GM10847 (cell line): Measurements from ENCODE around the gene OSBPL8.

Experiments used
- POLR2A ChIP-seq: IDR thresholded peaks from 2 replicates; pipeline ENCODE4 v1.6.1; 2011; ENCODE audit not compliant: insufficient read length; ENCODE audit errors: extremely low read depth

OSBPL8 gene

DNA sequence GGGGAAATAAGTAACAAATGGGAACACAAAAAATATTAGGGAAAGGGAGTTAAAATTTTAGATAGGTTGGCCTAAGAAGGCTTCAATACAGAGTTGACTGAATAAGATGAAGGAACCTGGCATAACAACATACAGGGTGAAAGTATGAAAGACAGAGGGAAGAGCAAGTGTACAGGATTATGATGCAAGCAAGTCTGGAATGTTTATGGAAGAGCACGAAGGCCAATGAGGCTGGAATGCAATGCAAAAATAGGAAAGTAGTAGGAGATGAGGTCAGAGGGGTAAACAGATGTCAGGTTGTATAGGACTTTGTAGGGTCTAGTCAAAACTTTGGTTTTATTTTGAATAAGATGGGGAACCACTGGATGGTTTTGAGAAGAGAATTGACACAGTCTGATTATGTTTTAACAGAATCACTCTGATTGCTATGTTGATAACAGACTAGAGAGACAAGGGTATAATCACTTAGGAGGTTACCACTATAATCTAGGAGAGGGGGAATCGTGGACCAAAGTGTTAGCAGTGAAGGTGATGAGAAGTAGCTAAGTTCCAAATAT lies 96.8 kb downstream of the OSBPL8 start:
- TF ChIP-seq POLR2A: no peak

DNA sequence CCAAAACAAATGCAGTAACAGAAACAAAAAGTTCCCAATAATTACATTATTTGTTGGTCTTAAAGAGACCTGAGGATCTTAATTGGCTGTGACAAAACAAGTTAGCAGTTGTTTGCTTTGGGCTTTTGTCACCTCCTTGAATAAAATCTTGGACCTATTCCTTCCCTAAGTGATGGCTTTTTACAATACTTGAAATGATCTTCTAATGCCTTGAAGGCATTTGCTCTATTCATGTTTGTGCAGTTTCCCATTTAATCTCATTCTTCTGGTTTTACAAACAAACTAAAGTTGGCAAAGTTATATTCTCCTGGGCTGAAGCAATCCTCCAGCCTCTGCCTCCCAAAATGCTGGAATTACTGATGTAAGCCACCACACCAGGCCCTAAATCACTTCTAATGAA lies 98.8 kb downstream of the OSBPL8 start:
- TF ChIP-seq POLR2A: no peak

DNA sequence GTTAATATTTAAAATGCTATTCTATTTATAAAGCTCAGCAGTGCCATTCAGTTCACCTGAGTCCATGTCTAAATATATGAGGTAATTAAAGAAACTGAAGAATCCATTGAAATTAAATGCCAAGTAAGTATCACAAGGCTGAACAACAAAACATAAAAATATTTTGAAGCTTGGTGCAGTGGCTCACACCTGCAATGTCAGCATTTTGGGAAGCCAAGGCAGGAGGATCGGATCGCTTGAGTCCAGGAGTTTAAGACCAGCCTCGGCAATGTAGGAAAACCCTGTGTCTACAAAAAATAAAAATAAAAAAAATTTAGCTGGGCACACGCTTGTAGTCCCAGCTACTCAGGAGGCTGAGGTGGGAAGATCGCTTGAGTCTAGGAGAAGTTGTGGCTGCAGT lies 101.8 kb downstream of the OSBPL8 start:
- no peak for TF ChIP-seq POLR2A

GRCh38 chr12:76457010-76457409 lies 102.6 kb downstream of the OSBPL8 start:
- TF ChIP-seq POLR2A: no peak

- no peak for TF ChIP-seq POLR2A
Observed at GRCh38 chr12:76455582-76456345, 103.8 kb downstream of the OSBPL8 start.

DNA sequence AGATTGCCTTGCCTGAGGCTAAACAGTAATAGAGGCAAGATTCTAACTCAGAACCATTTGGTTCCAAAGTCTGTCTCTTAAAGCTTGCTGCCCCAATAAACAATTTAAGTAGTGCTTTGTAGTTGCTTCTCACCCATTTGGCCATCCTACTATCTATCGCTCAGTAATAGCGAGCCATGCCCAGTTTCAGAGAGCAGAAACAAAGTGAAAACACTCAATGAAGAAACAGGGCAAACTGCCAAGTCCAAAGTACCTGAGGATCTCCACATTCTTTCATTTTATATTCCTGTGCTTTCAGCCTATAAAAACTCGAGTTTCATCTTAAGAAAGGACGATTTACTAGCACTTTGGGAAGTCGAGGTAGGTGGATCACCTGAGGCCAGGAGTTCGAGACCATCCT lies 108.0 kb downstream of the OSBPL8 start:
- no peak for TF ChIP-seq POLR2A

- TF ChIP-seq POLR2A: no peak
Observed at GRCh38 chr12:76450690-76451089, 108.9 kb downstream of the OSBPL8 start.

- TF ChIP-seq POLR2A: no peak
Observed at GRCh38 chr12:76449993-76450392, 109.6 kb downstream of the OSBPL8 start.

GRCh38 chr12:76449583-76449982 lies 110.0 kb downstream of the OSBPL8 start:
- TF ChIP-seq POLR2A: no peak

- no peak for TF ChIP-seq POLR2A
Observed at GRCh38 chr12:76449016-76449415, 110.6 kb downstream of the OSBPL8 start.

DNA sequence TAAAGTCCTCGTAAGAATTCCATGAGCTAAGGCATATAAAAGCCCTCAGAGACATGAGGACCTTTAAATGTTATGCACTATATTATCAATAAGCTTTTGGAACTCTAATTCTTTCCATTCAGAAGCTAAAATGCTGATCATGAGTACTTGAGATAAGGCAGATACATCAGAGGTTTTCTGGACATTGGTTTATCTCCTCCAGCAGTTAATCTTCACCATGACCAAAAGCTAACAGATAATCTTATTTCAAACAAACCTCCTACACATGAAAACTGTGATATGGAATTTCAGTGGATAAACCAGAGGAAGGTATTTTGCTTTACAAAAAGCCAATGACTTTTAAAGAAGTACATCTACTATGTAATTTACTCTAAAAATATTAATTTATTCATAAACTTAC lies 113.5 kb downstream of the OSBPL8 start:
- no peak for TF ChIP-seq POLR2A

DNA sequence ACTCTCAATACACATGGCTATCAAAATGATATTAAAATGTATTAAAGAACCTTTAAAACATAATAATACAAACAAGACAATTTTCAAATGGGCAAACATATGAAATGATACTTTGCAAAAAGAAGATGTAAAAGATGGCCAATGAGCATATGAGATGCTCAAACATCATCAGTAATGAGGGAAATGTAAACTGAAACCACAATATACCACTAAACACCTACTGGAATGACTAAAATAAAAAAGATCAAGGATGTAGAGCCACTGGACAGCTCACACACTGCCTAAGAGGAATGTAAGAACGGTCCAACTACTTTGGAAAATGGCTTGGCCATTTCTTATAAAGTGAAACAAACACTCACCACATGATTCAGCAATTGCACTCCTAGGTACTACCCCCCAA lies 114.1 kb downstream of the OSBPL8 start:
- TF ChIP-seq POLR2A: no peak

GRCh38 chr12:76444408-76444984 lies 115.1 kb downstream of the OSBPL8 start:
- no peak for TF ChIP-seq POLR2A

DNA sequence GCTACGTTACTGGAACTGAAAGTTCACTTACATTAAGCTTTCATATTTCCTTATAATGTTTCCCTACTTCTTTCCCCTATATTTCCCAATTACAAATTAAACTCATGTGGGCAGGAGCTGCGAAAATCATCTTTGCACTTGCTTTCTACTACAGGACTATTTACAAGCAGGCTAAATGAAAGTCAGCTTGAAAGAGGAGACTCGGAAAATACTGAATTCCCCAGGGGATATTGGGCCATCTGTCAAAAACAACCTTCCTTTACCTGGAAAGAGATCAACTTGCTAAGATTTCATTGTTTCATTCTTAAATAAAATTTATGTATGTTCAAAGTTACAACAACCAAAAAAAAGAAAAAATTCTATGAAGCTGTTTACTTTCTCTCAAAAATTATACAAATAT lies 118.6 kb downstream of the OSBPL8 start:
- TF ChIP-seq POLR2A: no peak

DNA sequence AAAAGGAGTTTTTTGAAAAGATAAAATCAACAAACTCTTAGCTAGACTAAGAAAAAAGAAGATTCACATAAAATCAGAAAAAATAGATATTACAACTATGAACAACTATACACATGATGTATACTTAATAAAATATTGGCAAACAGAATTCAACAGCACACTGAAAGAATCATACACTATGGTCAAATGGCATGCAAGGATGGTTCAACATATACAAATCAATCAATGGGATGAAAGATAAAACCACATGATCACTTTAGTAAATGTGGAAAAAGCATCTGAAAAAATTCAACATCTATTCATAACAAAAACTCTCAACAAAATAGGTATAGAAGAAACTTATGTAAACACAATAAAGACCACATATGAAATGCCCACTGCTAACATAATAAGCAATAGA lies 126.8 kb downstream of the OSBPL8 start:
- no peak for TF ChIP-seq POLR2A

DNA sequence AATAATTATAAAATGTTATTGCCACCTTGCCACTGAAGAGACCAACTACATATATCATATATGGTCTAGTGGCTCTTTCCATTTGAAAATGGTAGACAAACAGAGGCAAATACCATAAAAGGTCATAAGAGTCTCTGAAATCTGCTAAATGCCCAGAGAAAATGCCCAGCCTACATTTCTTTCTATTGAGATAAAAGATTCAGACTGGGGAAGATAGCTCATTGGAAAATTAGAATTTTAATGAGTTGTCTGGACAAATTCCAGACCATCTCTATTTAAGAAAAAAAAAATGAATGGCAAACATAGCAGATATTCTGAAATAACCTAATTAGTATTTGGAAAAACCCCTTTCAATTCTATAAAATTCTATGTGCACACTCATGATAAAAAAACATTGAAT lies 131.5 kb downstream of the OSBPL8 start:
- TF ChIP-seq POLR2A: no peak

DNA sequence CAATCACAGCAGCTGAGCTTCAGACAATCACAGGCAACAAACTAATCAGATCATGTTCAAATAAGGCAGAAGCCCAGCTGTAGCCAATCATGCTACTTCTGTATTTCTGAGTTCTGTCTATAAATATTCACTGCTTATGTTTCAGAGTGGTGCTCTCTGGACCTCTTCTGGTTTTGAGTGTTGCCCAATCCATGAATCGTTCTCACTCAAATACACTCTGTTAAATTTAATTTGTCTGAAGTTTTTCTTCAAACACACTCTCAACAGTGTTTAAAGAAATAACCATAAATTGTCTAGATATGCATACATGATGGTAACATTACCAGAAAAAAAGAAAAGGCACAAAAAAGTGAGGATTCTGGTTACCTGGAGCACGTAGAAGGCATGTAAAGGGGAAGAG lies 133.4 kb downstream of the OSBPL8 start:
- no peak for TF ChIP-seq POLR2A

DNA sequence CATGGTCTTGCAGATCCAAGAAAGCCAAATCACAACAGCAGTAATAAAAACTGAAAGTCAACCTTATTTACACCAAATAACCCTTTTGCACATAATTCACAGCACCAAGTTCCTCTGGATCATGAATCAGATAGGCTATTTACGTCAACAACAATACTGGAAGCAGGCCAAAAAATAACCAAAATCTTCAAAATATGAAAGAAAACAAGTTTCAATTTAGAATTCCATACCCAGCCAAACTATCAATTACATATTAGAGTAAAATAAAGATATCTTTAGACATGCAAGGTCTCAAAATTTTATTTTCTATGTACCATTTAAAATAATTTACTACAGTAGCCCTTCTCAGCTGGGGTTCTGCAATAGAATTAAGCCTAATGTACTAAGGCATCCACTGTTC lies 134.6 kb downstream of the OSBPL8 start:
- TF ChIP-seq POLR2A: no peak
